ENCODE measurements around the gene ANTXR1. TPM values are rescaled to one million over a fixed set of nuclear protein-coding genes. Genes with fewer than 3 reads are reported as not detected.

Gene ANTXR1
- total RNA-seq, 1 experiment from 2014 or later, result 30.8 TPM

DNA sequence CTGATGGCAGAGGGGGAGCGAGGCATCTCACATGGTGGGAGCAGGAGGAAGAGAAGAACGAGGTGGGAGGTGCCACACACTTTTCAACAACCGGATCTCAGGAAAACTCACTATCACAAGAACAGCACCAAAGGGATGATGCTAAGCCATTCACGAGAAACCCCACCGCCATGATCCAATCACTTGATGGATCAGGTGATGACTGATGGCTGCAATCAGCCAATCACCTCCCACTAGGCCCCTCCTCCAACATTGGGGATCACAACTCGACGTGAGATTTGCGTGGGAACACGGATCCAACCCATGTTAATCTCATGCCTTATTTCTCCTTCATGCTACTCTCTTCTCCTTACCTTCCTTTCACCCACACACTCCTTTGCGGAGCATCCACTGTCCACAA is 143.6 kb downstream of the ANTXR1 start:
- Histone ChIP-seq H3K36me3 (peaks cover 37% of the 10 kb centered on the region), H3K27me3 (replicated peaks) (no peaks in the 10 kb centered on the region), H3K9me3 (replicated peaks) (no peaks in the 10 kb centered on the region), H3K4me3 (no peak overlapping the region), H3K4me1 (replicated peaks) (peaks cover 16% of the 10 kb centered on the region), H3K27ac (no peak overlapping the region)
- no peak for DNase-seq (ENCODE audit: low read depth in 1 of 2, low spot score in 2 of 2)

DNA sequence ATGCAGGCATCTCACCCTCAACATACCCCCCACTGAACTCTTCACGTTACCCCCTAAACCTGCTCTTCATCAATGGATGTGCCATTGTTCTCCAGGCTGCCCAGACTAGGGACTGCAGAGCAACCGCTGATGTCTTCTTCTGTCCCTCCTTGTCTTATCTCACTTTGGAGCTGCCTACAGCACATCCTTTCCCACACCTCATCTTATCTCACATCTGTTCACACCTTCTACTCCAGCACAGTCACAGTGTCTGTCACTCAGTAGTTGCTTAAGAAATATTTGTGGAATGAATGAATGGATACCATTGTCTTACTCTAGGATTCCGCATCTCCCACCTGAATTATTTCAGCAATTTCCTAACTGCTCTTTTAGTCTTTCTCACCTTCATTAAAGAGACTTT is 144.5 kb downstream of the ANTXR1 start:
- Histone ChIP-seq H3K27me3 (replicated peaks) (no peaks in the 10 kb centered on the region), H3K4me1 (replicated peaks) (peaks cover 25% of the 10 kb centered on the region), H3K9me3 (replicated peaks) (no peaks in the 10 kb centered on the region), H3K36me3 (peaks cover 29% of the 10 kb centered on the region), H3K27ac (no peak overlapping the region), H3K4me3 (no peak overlapping the region)
- no peak for DNase-seq (ENCODE audit: low read depth in 1 of 2, low spot score in 2 of 2)

DNA sequence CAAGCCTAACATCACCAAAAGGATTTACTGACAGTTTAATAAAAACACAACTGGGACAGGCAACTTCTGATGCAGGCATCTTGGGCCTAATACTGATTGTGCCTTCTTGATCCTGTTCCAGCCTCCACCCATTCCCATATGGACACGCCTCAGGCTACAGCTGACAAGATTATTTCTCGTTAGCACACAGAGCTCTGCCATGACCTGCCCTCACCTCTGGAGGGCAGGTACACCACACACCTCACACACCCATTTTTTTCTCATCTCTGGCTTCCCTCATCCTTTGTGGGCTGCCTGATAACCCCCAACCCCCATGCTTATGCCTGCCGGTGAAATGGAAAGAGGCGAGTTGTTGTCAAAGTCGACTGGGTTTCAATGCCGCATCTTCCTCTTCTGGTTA is 147.0 kb downstream of the ANTXR1 start:
- Histone ChIP-seq H3K9me3 (replicated peaks) (no peaks in the 10 kb centered on the region), H3K36me3 (peaks cover 15% of the 10 kb centered on the region), H3K27me3 (replicated peaks) (no peaks in the 10 kb centered on the region), H3K4me1 (replicated peaks) (peaks cover 39% of the 10 kb centered on the region), H3K27ac (no peak overlapping the region), H3K4me3 (no peak overlapping the region)
- no peak for DNase-seq (ENCODE audit: low read depth in 1 of 2, low spot score in 2 of 2)

DNA sequence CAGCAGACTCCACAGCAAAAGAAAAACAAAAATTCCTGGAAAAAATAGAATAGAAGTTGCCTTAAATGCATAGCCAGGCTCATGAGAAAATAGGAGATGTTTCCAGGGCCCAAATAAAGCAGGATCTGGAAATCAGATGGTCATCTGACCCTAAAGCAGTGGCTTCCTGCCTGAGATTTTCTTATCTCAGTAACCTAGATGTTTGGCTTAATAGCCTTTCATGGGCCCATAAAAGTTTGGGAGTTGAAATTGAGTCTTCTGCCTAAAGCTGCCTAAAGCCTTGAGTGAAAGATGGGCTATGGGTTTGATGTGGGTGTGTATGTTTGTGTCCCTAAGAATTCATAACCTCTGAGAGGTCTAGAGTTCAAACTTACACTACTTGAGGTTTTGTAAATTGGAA is 149.1 kb downstream of the ANTXR1 start:
- Histone ChIP-seq H3K27me3 (replicated peaks) (no peaks in the 10 kb centered on the region), H3K27ac (peak overlapping the region; percentile 82), H3K9me3 (replicated peaks) (no peaks in the 10 kb centered on the region), H3K36me3 (peaks cover 15% of the 10 kb centered on the region), H3K4me3 (no peak overlapping the region), H3K4me1 (replicated peaks) (peaks cover 56% of the 10 kb centered on the region)
- no peak for DNase-seq (ENCODE audit: low read depth in 1 of 2, low spot score in 2 of 2)

DNA sequence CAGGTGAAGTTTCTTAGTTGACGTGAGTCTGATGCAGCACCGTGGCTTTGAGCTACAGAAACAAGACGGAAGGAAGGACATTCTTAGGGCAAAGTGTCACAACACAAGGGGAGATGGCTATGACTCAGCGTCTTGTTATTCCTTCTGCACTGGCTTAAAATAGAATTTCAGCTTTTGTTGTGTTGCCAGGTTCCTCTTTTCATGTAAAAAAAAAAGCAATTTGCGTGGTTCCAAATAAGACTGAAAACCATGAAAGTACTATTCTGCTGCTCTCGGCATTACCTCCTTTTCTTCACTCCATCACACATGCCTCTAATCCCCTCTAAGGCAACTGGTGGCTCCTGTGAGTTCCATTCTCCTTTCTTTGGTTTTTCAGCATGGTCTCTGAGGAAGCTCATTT is 150.1 kb downstream of the ANTXR1 start:
- peak; percentile 61 to 79 for DNase-seq (ENCODE audit: low read depth in 1 of 2, low spot score in 2 of 2)
- Histone ChIP-seq H3K4me1 (replicated peaks) (peaks cover 63% of the 10 kb centered on the region), H3K36me3 (peaks cover 15% of the 10 kb centered on the region)

DNA sequence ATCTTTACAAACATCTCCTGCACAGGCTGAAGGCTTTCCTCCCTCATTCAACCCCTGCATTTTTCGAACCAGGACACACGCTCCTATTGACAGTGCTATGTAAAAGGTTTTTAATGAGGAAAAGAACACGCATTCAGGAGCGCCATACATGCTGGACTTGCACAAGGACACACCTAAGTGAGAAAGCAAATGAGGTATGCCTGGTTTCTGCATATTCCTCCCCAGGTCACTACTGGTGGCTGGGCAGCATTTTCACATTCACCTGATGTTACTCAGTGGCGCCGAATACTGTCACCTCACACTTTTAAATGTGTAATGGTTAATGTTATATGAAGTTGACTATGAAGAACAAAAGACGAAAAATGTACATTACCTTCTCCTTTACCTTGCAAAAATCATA is 150.6 kb downstream of the ANTXR1 start:
- H3K27ac ChIP-seq, result peak overlapping the region; percentile 82
- no peak overlapping the region for H3K4me3 ChIP-seq
- DNase-seq (ENCODE audit: low read depth in 1 of 2, low spot score in 2 of 2), result no peak
- H3K27me3 ChIP-seq (replicated peaks), result no peaks in the 10 kb centered on the region
- H3K4me1 ChIP-seq (replicated peaks), result peaks cover 63% of the 10 kb centered on the region
- H3K9me3 ChIP-seq (replicated peaks), result no peaks in the 10 kb centered on the region
- peaks cover 15% of the 10 kb centered on the region for H3K36me3 ChIP-seq

More for the DNA sequence above, 150.1 kb downstream of the ANTXR1 start:
- H3K9me3 ChIP-seq (replicated peaks), result no peaks in the 10 kb centered on the region
- H3K27me3 ChIP-seq (replicated peaks), result no peaks in the 10 kb centered on the region
- peak overlapping the region; percentile 82 for H3K27ac ChIP-seq
- no peak overlapping the region for H3K4me3 ChIP-seq

DNA sequence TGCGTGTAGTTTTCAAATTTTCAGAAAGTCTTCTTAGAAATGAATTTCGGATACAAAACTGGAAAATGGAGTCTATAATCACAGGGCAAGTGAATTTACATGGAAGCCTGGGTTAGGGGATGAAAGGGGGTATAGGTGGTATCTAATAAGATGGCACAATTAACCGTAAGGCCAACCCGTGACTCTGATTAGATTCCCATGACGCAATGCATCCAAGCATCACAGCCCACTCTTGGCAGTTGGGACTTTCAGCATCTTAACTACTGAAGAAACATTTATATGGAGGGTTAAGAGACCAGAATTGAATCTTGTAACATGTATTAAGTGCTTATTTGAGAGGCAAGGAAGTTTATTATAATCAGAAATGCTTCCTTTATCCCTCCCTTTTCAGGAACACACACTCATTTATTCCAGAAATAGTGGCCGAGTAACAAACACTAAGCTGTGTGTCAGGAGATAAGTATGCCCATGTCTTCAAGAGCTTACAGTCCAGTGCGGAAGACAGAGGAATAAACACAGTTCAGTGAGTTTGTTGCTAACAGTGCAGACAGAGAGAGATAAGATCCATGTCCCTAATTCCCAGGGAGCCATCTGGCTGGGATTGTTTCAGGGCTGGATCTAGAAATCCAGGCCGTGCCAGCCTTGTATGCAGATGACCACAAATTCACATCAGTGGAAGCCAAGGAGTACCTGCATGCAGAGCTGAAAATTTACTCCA is 151.2 kb downstream of the ANTXR1 start:
- Histone ChIP-seq H3K27ac (peak overlapping the region; percentile 82), H3K36me3 (peaks cover 15% of the 10 kb centered on the region), H3K27me3 (replicated peaks) (no peaks in the 10 kb centered on the region), H3K9me3 (replicated peaks) (no peaks in the 10 kb centered on the region), H3K4me3 (no peak overlapping the region), H3K4me1 (replicated peaks) (peaks cover 63% of the 10 kb centered on the region)
- peak; percentile 61 to 78 for DNase-seq (ENCODE audit: low read depth in 1 of 2, low spot score in 2 of 2)

DNA sequence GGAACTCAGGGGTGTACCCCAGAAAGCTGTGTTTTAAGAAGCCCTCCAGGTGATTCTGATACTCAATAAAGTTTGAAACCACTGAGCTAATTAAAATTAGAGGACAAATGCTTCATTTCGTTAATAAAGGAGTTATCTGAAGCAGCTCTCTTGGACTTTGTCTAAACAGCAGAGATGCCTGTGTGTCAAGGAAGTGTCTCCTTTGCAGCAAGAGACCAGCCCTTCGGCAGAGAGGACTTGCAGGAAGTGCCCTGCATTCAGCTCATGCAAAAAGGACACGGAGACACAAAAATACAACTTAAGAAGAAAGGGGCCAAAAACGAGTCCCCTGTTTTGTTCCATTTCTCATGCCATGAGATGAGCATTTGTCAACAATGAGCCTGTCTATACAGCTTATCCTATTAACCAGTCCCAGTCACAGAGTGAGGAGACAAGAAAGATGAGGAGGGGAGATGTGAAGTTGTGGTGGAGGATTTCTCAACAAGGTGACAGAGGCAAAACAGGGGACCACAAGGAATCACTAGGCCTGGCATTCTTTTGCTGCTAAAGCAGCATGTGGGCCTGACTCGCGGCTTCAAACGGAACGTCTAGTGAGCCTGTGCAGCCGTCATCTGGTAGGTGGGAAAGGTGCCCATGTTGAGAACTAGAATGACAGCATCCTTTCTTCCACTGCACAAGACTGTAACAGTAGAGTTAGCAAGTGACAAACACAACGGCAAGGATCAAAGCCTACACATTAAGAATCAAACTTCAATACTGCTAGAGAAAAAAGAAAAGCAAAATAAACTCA is 152.3 kb downstream of the ANTXR1 start:
- Histone ChIP-seq H3K27me3 (replicated peaks) (no peaks in the 10 kb centered on the region), H3K27ac (peak overlapping the region; percentile 82), H3K4me3 (no peak overlapping the region), H3K36me3 (peaks cover 16% of the 10 kb centered on the region), H3K9me3 (replicated peaks) (no peaks in the 10 kb centered on the region), H3K4me1 (replicated peaks) (peaks cover 69% of the 10 kb centered on the region)
- no peak for DNase-seq (ENCODE audit: low read depth in 1 of 2, low spot score in 2 of 2)

DNA sequence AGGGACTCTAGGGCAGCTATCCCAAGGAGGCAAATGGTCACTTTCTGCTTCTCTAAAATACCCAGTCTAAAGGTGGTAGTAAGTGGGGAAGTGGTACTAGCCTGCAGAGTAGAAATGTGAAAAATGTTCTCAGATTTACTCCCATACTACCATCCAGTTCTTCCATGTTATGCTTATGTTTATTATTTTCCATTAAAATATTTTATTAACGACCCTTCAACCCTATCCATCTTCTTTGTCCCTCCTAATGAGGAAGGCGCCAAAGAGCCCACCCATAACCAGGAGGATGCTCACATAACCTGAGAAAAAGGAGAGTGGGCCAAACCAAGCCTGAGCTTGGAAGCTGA is 153.5 kb downstream of the ANTXR1 start:
- H3K27ac ChIP-seq, result no peak overlapping the region
- no peak for DNase-seq (ENCODE audit: low read depth in 1 of 2, low spot score in 2 of 2)
- H3K4me1 ChIP-seq (replicated peaks), result peaks cover 65% of the 10 kb centered on the region
- peaks cover 26% of the 10 kb centered on the region for H3K36me3 ChIP-seq
- no peak overlapping the region for H3K4me3 ChIP-seq
- H3K9me3 ChIP-seq (replicated peaks), result no peaks in the 10 kb centered on the region
- no peaks in the 10 kb centered on the region for H3K27me3 ChIP-seq (replicated peaks)

DNA sequence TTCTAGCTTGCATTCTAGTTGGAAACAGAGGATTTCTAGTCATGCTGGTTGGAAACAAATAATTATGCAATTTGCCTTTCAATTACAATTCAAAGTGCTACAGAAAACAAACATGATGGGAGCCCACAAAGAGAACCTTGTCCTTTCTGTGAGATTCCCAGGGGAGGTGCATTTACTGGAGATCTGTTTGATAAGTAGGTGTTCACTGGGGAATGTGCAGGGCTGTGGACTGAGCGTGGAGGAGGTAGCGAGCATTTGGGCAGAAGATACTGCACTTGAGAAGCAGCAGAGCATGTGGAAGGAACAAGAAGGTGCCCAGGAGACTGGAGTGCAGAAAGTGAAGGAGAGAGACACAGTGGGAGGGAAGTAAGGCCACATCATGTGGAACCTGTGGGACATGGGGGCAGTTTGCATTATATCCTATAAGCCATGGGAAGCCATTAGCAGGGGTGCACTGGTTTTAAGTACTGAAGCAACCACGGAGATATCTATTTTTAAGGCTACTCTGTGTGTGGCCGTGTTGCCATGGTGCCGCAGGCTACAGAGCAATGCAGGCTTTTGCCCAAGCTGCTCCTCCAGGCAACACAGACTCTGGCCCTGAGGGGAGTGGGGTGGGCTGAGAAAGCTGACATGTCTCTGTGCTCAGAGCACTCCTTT is 154.0 kb downstream of the ANTXR1 start:
- peaks cover 26% of the 10 kb centered on the region for H3K36me3 ChIP-seq
- no peak overlapping the region for H3K4me3 ChIP-seq
- no peak for DNase-seq (ENCODE audit: low read depth in 1 of 2, low spot score in 2 of 2)
- H3K27me3 ChIP-seq (replicated peaks), result no peaks in the 10 kb centered on the region
- no peaks in the 10 kb centered on the region for H3K9me3 ChIP-seq (replicated peaks)
- H3K4me1 ChIP-seq (replicated peaks), result peaks cover 60% of the 10 kb centered on the region
- no peak overlapping the region for H3K27ac ChIP-seq

DNA sequence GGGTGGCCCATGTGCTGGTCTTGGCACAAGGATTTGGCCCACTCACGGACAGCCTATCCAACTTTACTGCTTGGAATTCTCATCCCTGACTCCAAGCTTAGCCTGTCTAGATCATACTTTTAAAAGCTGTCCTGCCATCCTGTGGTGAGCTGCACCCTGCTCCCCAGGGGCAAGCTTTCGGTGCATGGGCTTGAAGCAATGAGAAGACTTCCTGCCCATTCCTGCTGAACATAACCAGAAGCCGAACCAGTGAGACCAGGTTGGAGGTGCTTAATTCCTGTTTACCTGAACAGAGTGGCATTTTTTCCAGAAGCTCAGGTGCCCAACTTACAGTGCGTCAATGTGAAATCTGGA is 154.5 kb downstream of the ANTXR1 start:
- peaks cover 55% of the 10 kb centered on the region for H3K4me1 ChIP-seq (replicated peaks)
- no peak for DNase-seq (ENCODE audit: low read depth in 1 of 2, low spot score in 2 of 2)

DNA sequence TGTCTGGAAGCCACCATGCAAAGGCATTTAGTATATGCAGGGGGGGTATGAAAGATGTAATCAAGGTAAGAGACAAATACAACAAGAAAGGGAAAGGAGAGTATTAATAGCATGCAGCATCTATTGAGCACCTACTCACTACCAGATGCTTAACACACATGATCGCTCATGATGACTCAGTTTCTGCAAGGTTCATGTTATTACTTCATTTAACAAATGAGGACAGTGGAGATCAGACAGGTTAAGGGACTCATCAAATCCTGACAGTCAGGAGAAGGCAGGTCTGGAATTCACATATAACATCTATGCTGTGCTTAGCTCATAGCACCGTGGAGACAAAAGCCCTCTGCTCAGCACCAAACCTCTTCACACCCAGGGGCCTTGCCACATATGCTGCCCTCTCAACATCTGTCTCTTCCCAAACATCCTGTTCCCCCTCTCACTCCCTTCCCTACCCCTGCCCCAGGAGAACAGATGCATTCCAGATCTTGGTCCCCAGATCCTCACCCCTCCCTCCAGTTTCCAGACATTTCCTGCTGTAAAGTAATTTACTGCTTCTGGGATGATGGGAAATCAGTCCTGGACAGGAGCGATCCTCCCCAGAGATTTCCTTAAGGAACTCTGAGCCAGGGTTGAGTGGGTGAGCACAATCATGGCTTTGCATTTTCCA is 155.3 kb downstream of the ANTXR1 start:
- no peaks in the 10 kb centered on the region for H3K27me3 ChIP-seq (replicated peaks)
- peaks cover 26% of the 10 kb centered on the region for H3K36me3 ChIP-seq
- H3K9me3 ChIP-seq (replicated peaks), result no peaks in the 10 kb centered on the region
- no peak overlapping the region for H3K4me3 ChIP-seq
- no peak for DNase-seq (ENCODE audit: low read depth in 1 of 2, low spot score in 2 of 2)
- peaks cover 47% of the 10 kb centered on the region for H3K4me1 ChIP-seq (replicated peaks)
- no peak overlapping the region for H3K27ac ChIP-seq

More for the DNA sequence above, 154.5 kb downstream of the ANTXR1 start:
- peaks cover 26% of the 10 kb centered on the region for H3K36me3 ChIP-seq
- H3K9me3 ChIP-seq (replicated peaks), result no peaks in the 10 kb centered on the region
- no peaks in the 10 kb centered on the region for H3K27me3 ChIP-seq (replicated peaks)
- H3K27ac ChIP-seq, result no peak overlapping the region
- H3K4me3 ChIP-seq, result no peak overlapping the region

DNA sequence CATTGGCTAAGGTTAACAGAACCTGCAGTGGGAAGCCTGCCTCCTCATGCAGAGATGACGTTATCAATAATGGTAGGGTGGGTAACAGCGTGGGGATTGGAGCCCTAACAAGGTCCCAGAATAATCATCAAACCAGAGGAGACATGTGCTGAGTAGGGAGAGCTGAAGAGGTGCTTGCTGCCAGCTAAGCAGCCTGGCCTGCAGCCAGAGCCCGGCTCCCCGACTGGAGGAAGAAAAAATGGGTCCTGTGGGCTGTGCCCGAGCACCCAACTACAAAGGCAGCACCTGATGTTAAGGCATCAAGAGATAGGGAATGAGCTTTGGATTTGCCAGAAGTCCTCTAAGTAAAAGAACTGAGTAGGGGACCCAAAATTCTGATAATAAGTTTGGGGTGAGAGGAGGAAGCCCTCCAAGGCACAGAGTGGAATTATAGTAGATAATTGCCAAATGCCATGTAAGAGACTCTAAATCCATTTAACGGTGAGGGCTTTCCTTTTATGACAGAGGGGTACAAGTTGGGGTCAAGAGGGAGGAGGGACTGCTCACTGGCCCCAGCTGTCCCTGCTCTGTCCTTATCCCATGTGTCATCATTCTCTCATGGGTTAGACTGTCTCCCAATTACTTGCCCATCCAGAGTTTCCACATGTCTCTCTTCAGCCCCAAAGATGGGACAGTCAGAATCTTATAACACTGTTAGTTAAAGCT is 156.1 kb downstream of the ANTXR1 start:
- no peak for DNase-seq (ENCODE audit: low read depth in 1 of 2, low spot score in 2 of 2)
- no peaks in the 10 kb centered on the region for H3K27me3 ChIP-seq (replicated peaks)
- peaks cover 39% of the 10 kb centered on the region for H3K4me1 ChIP-seq (replicated peaks)
- no peak overlapping the region for H3K27ac ChIP-seq
- H3K4me3 ChIP-seq, result no peak overlapping the region
- H3K9me3 ChIP-seq (replicated peaks), result no peaks in the 10 kb centered on the region
- H3K36me3 ChIP-seq, result peaks cover 19% of the 10 kb centered on the region
